Measurements from ENCODE around the gene FARS2. TPM values are rescaled to one million over a fixed set of nuclear protein-coding genes. Genes with fewer than 3 reads are reported as not detected.
"Not testable (repeated sequence)": the region's sequence is repeated elsewhere in the genome, so short reads cannot be mapped to it uniquely, and the experiment has no call there.

Gene FARS2
- polyA plus RNA-seq, 3 donors: 12.2 to 21.6 (median 17.7) TPM

GRCh38 chr6:5682530-5682929 is 421.2 kb downstream of the FARS2 start:
- no peak overlapping the region for H2AFZ ChIP-seq (ENCODE audit: insufficient read depth, low read depth, low read length, poor library complexity, severe bottlenecking)
- no peaks in the 10 kb centered on the region for H3K36me3 ChIP-seq (replicated peaks in 1 of 2; ENCODE audit: control insufficient read depth in 1 of 2, insufficient read depth in 2 of 2, low read length in 2 of 2)
- H3K9ac ChIP-seq (ENCODE audit: insufficient read depth, low read length, poor library complexity, severe bottlenecking): no peak overlapping the region
- no peaks in the 10 kb centered on the region for H3K27me3 Mint-ChIP-seq (ENCODE audit: low read depth in 3 of 3)
- 98% methylated on average over 4 of the region's 4 CpGs for WGBS (ENCODE audit: insufficient coverage)
- no peak for DNase-seq
- no peaks in the 10 kb centered on the region for H3K9me3 ChIP-seq (replicated peaks in 1 of 2; ENCODE audit: control insufficient read depth in 1 of 2, insufficient read depth in 1 of 2, low read length in 2 of 2)
- H3K79me2 ChIP-seq (ENCODE audit: insufficient read depth, low read length): no peaks in the 10 kb centered on the region
- H3K4me2 ChIP-seq (replicated peaks; ENCODE audit: extremely low read depth, low read length, poor library complexity, severe bottlenecking): no peak overlapping the region
- no peak overlapping the region for H3K4me3 Mint-ChIP-seq
- peaks cover 31 to 43% of the 10 kb centered on the region in 2 donors for H3K4me1 ChIP-seq (ENCODE audit: control insufficient read depth in 1 of 2, insufficient read depth in 2 of 2, low read length in 2 of 2)
- H3K9me3 Mint-ChIP-seq: peaks cover 0 to 8% (median 5%) of the 10 kb centered on the region in 7 donors
- H3K4me3 ChIP-seq (replicated peaks in 1 of 3; ENCODE audit: low read depth in 2 of 3, low read length in 3 of 3): no peak overlapping the region
- H3K4me1 Mint-ChIP-seq: peaks cover 44% of the 10 kb centered on the region
- TF ChIP-seq CTCF (IDR thresholded peaks at IDR 0.05): no peak
- H3K27ac Mint-ChIP-seq: peak overlapping the region in 2 of 7 donors; percentile 4 to 54
- no peaks in the 10 kb centered on the region for H3K27me3 ChIP-seq (ENCODE audit: control insufficient read depth in 2 of 2, insufficient read depth in 2 of 2, low read length in 2 of 2)
- no peaks in the 10 kb centered on the region for H4K20me1 ChIP-seq (ENCODE audit: insufficient read depth, low read length)
- intact Hi-C loops (cut with micrococcal nuclease): no loop called here
- H3K27ac ChIP-seq (ENCODE audit: low read depth in 1 of 2, low read length in 2 of 2): no peak overlapping the region
- peaks cover 0 to 9% of the 10 kb centered on the region in 2 donors for H3K36me3 Mint-ChIP-seq

GRCh38 chr6:5683747-5684146 is 422.4 kb downstream of the FARS2 start:
- Mint-ChIP-seq H3K27ac (peak overlapping the region in 1 of 7 donors; percentile 35), H3K4me1 (peaks cover 34% of the 10 kb centered on the region)
- H3K4me2 ChIP-seq (replicated peaks; ENCODE audit: extremely low read depth, low read length, poor library complexity, severe bottlenecking); DNase-seq; H4K20me1 ChIP-seq (ENCODE audit: insufficient read depth, low read length); H3K27me3 ChIP-seq (ENCODE audit: control insufficient read depth in 2 of 2, insufficient read depth in 2 of 2, low read length in 2 of 2); H2AFZ ChIP-seq (ENCODE audit: insufficient read depth, low read depth, low read length, poor library complexity, severe bottlenecking); H3K9ac ChIP-seq (ENCODE audit: insufficient read depth, low read length, poor library complexity, severe bottlenecking); intact Hi-C loops (cut with micrococcal nuclease); H3K27ac ChIP-seq (ENCODE audit: low read depth in 1 of 2, low read length in 2 of 2); H3K27me3 Mint-ChIP-seq (ENCODE audit: low read depth in 3 of 3); H3K4me3 Mint-ChIP-seq; H3K9me3 ChIP-seq (replicated peaks in 1 of 2; ENCODE audit: control insufficient read depth in 1 of 2, insufficient read depth in 1 of 2, low read length in 2 of 2); H3K79me2 ChIP-seq (ENCODE audit: insufficient read depth, low read length); H3K36me3 Mint-ChIP-seq; H3K9me3 Mint-ChIP-seq; H3K4me3 ChIP-seq (replicated peaks in 1 of 3; ENCODE audit: low read depth in 2 of 3, low read length in 3 of 3); H3K36me3 ChIP-seq (replicated peaks in 1 of 2; ENCODE audit: control insufficient read depth in 1 of 2, insufficient read depth in 2 of 2, low read length in 2 of 2): not testable (repeated sequence)
- H3K4me1 ChIP-seq (ENCODE audit: control insufficient read depth in 1 of 2, insufficient read depth in 2 of 2, low read length in 2 of 2): peaks cover 30 to 33% of the 10 kb centered on the region in 2 donors
- 67% methylated on average over 3 of the region's 5 CpGs for WGBS (ENCODE audit: insufficient coverage)

Data from CD14-positive monocyte (primary cell).